Measurements from ENCODE around the gene SPRYD7. TPM values are rescaled to one million over a fixed set of nuclear protein-coding genes. Genes with fewer than 3 reads are reported as not detected.
"Not testable (repeated sequence)": the region's sequence is repeated elsewhere in the genome, so short reads cannot be mapped to it uniquely, and the experiment has no call there.

Gene SPRYD7
- total RNA-seq, 1 donor from 2014 or later, result 14.6 TPM

GRCh38 chr13:49954674-49955455 lies 18.7 kb upstream of the SPRYD7 start:
- no peaks in the 10 kb centered on the region for H3K4me1 ChIP-seq
- no peaks in the 10 kb centered on the region for H3K9me3 ChIP-seq
- no peak overlapping the region for H3K27ac ChIP-seq
- ATAC-seq, result no peak
- no peaks in the 10 kb centered on the region for H3K27me3 ChIP-seq
- no peak for DNase-seq
- intact Hi-C loops (cut with DNase I), result no loop called here
- no peak overlapping the region for H3K4me3 ChIP-seq
- no peak for TF ChIP-seq CTCF (IDR thresholded peaks at IDR 0.05)
- H3K36me3 ChIP-seq, result no peaks in the 10 kb centered on the region

GRCh38 chr13:49953560-49953959 lies 17.4 kb upstream of the SPRYD7 start:
- DNase-seq (no peak), ATAC-seq (no peak)
- Histone ChIP-seq H3K4me3 (no peak overlapping the region), H3K9me3 (no peaks in the 10 kb centered on the region), H3K36me3 (no peaks in the 10 kb centered on the region), H3K4me1 (no peaks in the 10 kb centered on the region), H3K27me3 (no peaks in the 10 kb centered on the region), H3K27ac (no peak overlapping the region)
- TF ChIP-seq CTCF (IDR thresholded peaks at IDR 0.05), result no peak
- intact Hi-C loops (cut with DNase I), result no loop called here

- no peak for ATAC-seq
- no peaks in the 10 kb centered on the region for H3K4me1 ChIP-seq
- H3K36me3 ChIP-seq, result no peaks in the 10 kb centered on the region
- no peaks in the 10 kb centered on the region for H3K9me3 ChIP-seq
- no peak overlapping the region for H3K27ac ChIP-seq
- no peaks in the 10 kb centered on the region for H3K27me3 ChIP-seq
- intact Hi-C loops (cut with DNase I), result no loop called here
- H3K4me3 ChIP-seq, result no peak overlapping the region
- no peak for TF ChIP-seq CTCF (IDR thresholded peaks at IDR 0.05)
- DNase-seq, result no peak
Observed at GRCh38 chr13:49951754-49952535, 15.8 kb upstream of the SPRYD7 start.

GRCh38 chr13:49948777-49949270 lies 12.7 kb upstream of the SPRYD7 start:
- H3K36me3 ChIP-seq; H3K27ac ChIP-seq; H3K4me3 ChIP-seq; ATAC-seq; intact Hi-C loops (cut with DNase I); H3K27me3 ChIP-seq; H3K9me3 ChIP-seq; DNase-seq; H3K4me1 ChIP-seq: not testable (repeated sequence)

GRCh38 chr13:49939321-49939720 lies 3.2 kb upstream of the SPRYD7 start:
- H3K27ac ChIP-seq, result peak overlapping the region; percentile 7

More at GRCh38 chr13:49939321-49939720, 3.2 kb upstream of the SPRYD7 start:
- DNase-seq, result no peak
- no peaks in the 10 kb centered on the region for H3K36me3 ChIP-seq
- no peak for TF ChIP-seq CTCF (IDR thresholded peaks at IDR 0.05)
- no peak overlapping the region for H3K4me3 ChIP-seq
- intact Hi-C loops (cut with DNase I), result no loop called here
- H3K27me3 ChIP-seq, result no peaks in the 10 kb centered on the region
- ATAC-seq, result no peak
- peaks cover 17% of the 10 kb centered on the region for H3K4me1 ChIP-seq
- no peaks in the 10 kb centered on the region for H3K9me3 ChIP-seq
